Thyroid gland (tissue), 4 donors: Measurements from ENCODE around the gene THOC2. TPM values are rescaled to one million over a fixed set of nuclear protein-coding genes. Genes with fewer than 3 reads are reported as not detected.
A peak's percentile ranks its signal among the peaks of the same experiment; 100 is the strongest.

Experiments used
- DNase-seq, 2 donors: peaks; one replicate each; pipeline ENCODE4 v3.0.0-alpha.2; 2019
- H3K27ac ChIP-seq, 3 donors: fragments of 200-600 bp; sonication (generic); 1 replicate in 2 of 3; 2 replicates in 1 of 3; pipeline ENCODE4 v1.5.1; 2016 to 2019; ENCODE audit warnings: mild to moderate bottlenecking in 1 of 3, moderate library complexity in 1 of 3
- H3K27me3 ChIP-seq: fragments of 200-600 bp; sonication (generic); one replicate; pipeline ENCODE4 v1.5.1; 2019
- H3K36me3 ChIP-seq, 2 donors: fragments of 200-600 bp; sonication (generic); one replicate each; pipeline ENCODE4 v1.5.1; 2016 to 2019
- H3K4me1 ChIP-seq, 2 donors: fragments of 200-600 bp; sonication (generic); one replicate each; pipeline ENCODE4 v1.5.1; 2017 to 2019
- H3K4me3 ChIP-seq, 3 donors: fragments of 200-600 bp; sonication (generic); replicated peaks in 1 of 3; 1 replicate in 2 of 3; 2 replicates in 1 of 3; pipeline ENCODE4 v1.5.1; 2016; ENCODE audit warnings: mild to moderate bottlenecking in 1 of 3
- H3K9me3 ChIP-seq: fragments of 200-600 bp; sonication (generic); one replicate; pipeline ENCODE4 v1.5.1; 2017
- CTCF ChIP-seq, 6 experiments: fragments of 200-600 bp in 3 of 6; fragments of 450-650 bp in 3 of 6; sonication (generic) in 3 of 6; IDR thresholded peaks; one replicate each; pipeline ENCODE4 v1.5.1; 2016 to 2019; ENCODE audit warnings: antibody characterized with exemption in 6 of 6, mild to moderate bottlenecking in 2 of 6, inconsistent platforms in 1 of 6, moderate library complexity in 1 of 6
- POLR2A ChIP-seq, 2 donors: fragments of 450-650 bp; IDR thresholded peaks; one replicate each; pipeline ENCODE4 v1.6.1; 2017; ENCODE audit warnings: antibody characterized with exemption in 2 of 2, mild to moderate bottlenecking in 2 of 2, moderate library complexity in 1 of 2
- WGBS, 2 donors: methylation state at CpG; one replicate each; pipeline ENCODE4 v1.1.5; 2017; 5-methylcytosine and 5-hydroxymethylcytosine counted together
- intact Hi-C: fragments of 100-400 bp; cut with DNase I; formaldehyde crosslinking; loops from one replicate; pipeline ENCODE4 v1.15.1; 2023
- total RNA-seq, 4 donors: library from RNA; depleted of rRNA; stranded (reverse); fragments of >200 nt; gene quantifications; one replicate each; pipeline ENCODE4 v1.2.3, GENCODE V29; 2016

The THOC2 gene
- total RNA-seq, 4 donors from 2014 or later: 117 to 229 (median 137) TPM

GRCh38 chrX:123753656-123754350, 21.0 kb upstream of the THOC2 start:
- peak; percentile 66 to 75 for DNase-seq
- TF ChIP-seq POLR2A (IDR thresholded peaks at IDR 0.05) (no peak), CTCF (IDR thresholded peaks at IDR 0.05) (no peak)
- 25 to 59% methylated on average over 6 to 7 of the region's 8 CpGs for WGBS, 2 donors
- Histone ChIP-seq H3K36me3 (no peaks in the 10 kb centered on the region), H3K27ac (peak overlapping the region; percentile 5 to 53 (median 29)), H3K27me3 (no peaks in the 10 kb centered on the region), H3K4me3 (no peak overlapping the region), H3K4me1 (peaks cover 6% of the 10 kb centered on the region in 2 donors), H3K9me3 (no peaks in the 10 kb centered on the region)
- intact Hi-C loops: no loop called here

GRCh38 chrX:123749643-123750042, 16.8 kb upstream of the THOC2 start:
- no peaks in the 10 kb centered on the region for H3K36me3 ChIP-seq
- no peak overlapping the region for H3K4me3 ChIP-seq
- no peak for DNase-seq
- no peak overlapping the region for H3K27ac ChIP-seq
- no peaks in the 10 kb centered on the region for H3K9me3 ChIP-seq
- H3K27me3 ChIP-seq: no peaks in the 10 kb centered on the region
- WGBS, 2 donors: 89 to 91% methylated on average over 2 of the region's 2 CpGs
- peaks cover 6% of the 10 kb centered on the region in 2 donors for H3K4me1 ChIP-seq
- intact Hi-C loops: no loop called here
- TF ChIP-seq POLR2A (IDR thresholded peaks at IDR 0.05) (no peak), CTCF (IDR thresholded peaks at IDR 0.05) (no peak)

- Histone ChIP-seq H3K36me3 (no peaks in the 10 kb centered on the region), H3K4me1 (no peaks in the 10 kb centered on the region), H3K9me3 (no peaks in the 10 kb centered on the region), H3K27me3 (no peaks in the 10 kb centered on the region), H3K4me3 (no peak overlapping the region), H3K27ac (no peak overlapping the region)
- DNase-seq: no peak
- 88 to 92% methylated on average over 3 of the region's 3 CpGs for WGBS, 2 donors
- TF ChIP-seq CTCF (IDR thresholded peaks at IDR 0.05) (no peak), POLR2A (IDR thresholded peaks at IDR 0.05) (no peak)
- intact Hi-C loops: no loop called here
These were observed 12.7 kb upstream of the THOC2 start for GRCh38 chrX:123745511-123745910.

- Histone ChIP-seq H3K9me3 (no peaks in the 10 kb centered on the region), H3K4me3 (no peak overlapping the region), H3K4me1 (no peaks in the 10 kb centered on the region), H3K27ac (no peak overlapping the region), H3K27me3 (no peaks in the 10 kb centered on the region), H3K36me3 (no peaks in the 10 kb centered on the region)
- intact Hi-C loops: no loop called here
- WGBS, 2 donors: 43 to 50% methylated on average over 1 of the region's 1 CpG
- DNase-seq: no peak
- TF ChIP-seq POLR2A (IDR thresholded peaks at IDR 0.05): no peak
- no peak for TF ChIP-seq CTCF (IDR thresholded peaks at IDR 0.05)
These were observed 10.5 kb upstream of the THOC2 start for GRCh38 chrX:123743312-123743711.

- no peak overlapping the region for H3K4me3 ChIP-seq
- intact Hi-C loops: no loop called here
- H3K9me3 ChIP-seq: no peaks in the 10 kb centered on the region
- whole genome bisulfite sequencing, 2 donors: 92% methylated on average over 1 of the region's 1 CpG
- no peak overlapping the region for H3K27ac ChIP-seq
- no peaks in the 10 kb centered on the region for H3K36me3 ChIP-seq
- H3K27me3 ChIP-seq: no peaks in the 10 kb centered on the region
- DNase-seq: no peak
- no peaks in the 10 kb centered on the region for H3K4me1 ChIP-seq
- TF ChIP-seq POLR2A (IDR thresholded peaks at IDR 0.05): no peak
- TF ChIP-seq CTCF (IDR thresholded peaks at IDR 0.05): no peak
These were observed 9.6 kb upstream of the THOC2 start for GRCh38 chrX:123742440-123742839.
